OCI-LY3 (cell line): ENCODE data around the gene ROBO1.

Experiments
- H2AFZ ChIP-seq: fragments of 200-600, 300-600 bp; shearing (Covaris generic); 2 replicates; pipeline ENCODE4 v1.6.0; 2014; ENCODE audit warnings: antibody characterized with exemption, low read depth, low read length
- H3K27ac ChIP-seq: fragments of 200-600, 300-600 bp; sonication (generic); 2 replicates; pipeline ENCODE4 v1.5.1; 2014; ENCODE audit warnings: mild to moderate bottlenecking, low read length, moderate library complexity, mixed read lengths
- H3K27me3 ChIP-seq: fragments of 200-600, 300-600 bp; sonication (generic); 2 replicates; pipeline ENCODE4 v1.6.1; 2014; ENCODE audit warnings: low read depth, low read length, mixed read lengths
- H3K36me3 ChIP-seq: fragments of 200-600, 300-600 bp; sonication (generic); replicated peaks from 2 replicates; pipeline ENCODE3; 2014; ENCODE audit warnings: low read depth, low read length, mixed read lengths
- H3K4me1 ChIP-seq: fragments of 300-600, 200-600 bp; sonication (generic); 2 replicates; pipeline ENCODE4 v1.6.1; 2014; ENCODE audit warnings: low read length, mixed read lengths
- H3K4me2 ChIP-seq: fragments of 200-600, 300-600 bp; sonication (generic); 2 replicates; pipeline ENCODE4 v1.6.1; 2014; ENCODE audit warnings: low read length, mixed read lengths
- H3K4me3 ChIP-seq: fragments of 300-600, 200-600 bp; sonication (generic); 2 replicates; pipeline ENCODE4 v1.5.1; 2014; ENCODE audit warnings: antibody characterized with exemption, mild to moderate bottlenecking, low read length, moderate library complexity
- H3K79me2 ChIP-seq: fragments of 300-600, 200-600 bp; shearing (Covaris generic); 2 replicates; pipeline ENCODE4 v1.6.1; 2014; ENCODE audit warnings: mild to moderate bottlenecking, low read length, mixed read lengths
- H3K9ac ChIP-seq: fragments of 300-600, 200-600 bp; shearing (Covaris generic); 2 replicates; pipeline ENCODE4 v1.6.0; 2014; ENCODE audit warnings: mild to moderate bottlenecking, low read length, moderate library complexity
- H3K9me3 ChIP-seq: fragments of 200-600, 300-600 bp; shearing (Covaris generic); 2 replicates; pipeline ENCODE4 v1.6.1; 2014; ENCODE audit warnings: low read length, mixed read lengths; ENCODE audit not compliant: insufficient read depth
- H4K20me1 ChIP-seq: fragments of 200-600, 300-600 bp; sonication (generic); 2 replicates; pipeline ENCODE4 v1.6.1; 2016; ENCODE audit warnings: low read length, mixed read lengths; ENCODE audit not compliant: insufficient read depth
- EZH2phosphoT487 ChIP-seq: fragments of 200-600 bp; shearing (Covaris generic); IDR thresholded peaks from 2 replicates; pipeline ENCODE4 v1.6.1; 2018; ENCODE audit warnings: antibody characterized with exemption, mixed run types, low read depth
- TF ChIP-seq, protein P1 (sequence below): fragments of 200-600, 300-600 bp; sonication (generic); IDR thresholded peaks from 2 replicates; pipeline ENCODE4 v1.5.1; 2014; ENCODE audit warnings: antibody characterized with exemption, low read length, low read depth

Gene ROBO1

GRCh38 chr3:78895528-78895927 lies 872.3 kb downstream of the ROBO1 start:
- Histone ChIP-seq H3K79me2 (no peaks in the 10 kb centered on the region), H3K36me3 (no peaks in the 10 kb centered on the region), H2AFZ (no peak overlapping the region), H3K9me3 (no peaks in the 10 kb centered on the region), H3K9ac (no peak overlapping the region), H3K27me3 (no peaks in the 10 kb centered on the region), H4K20me1 (no peaks in the 10 kb centered on the region), H3K4me2 (no peak overlapping the region), H3K27ac (no peak overlapping the region), H3K4me1 (no peaks in the 10 kb centered on the region), H3K4me3 (no peak overlapping the region)
- TF ChIP-seq, protein P1, sequence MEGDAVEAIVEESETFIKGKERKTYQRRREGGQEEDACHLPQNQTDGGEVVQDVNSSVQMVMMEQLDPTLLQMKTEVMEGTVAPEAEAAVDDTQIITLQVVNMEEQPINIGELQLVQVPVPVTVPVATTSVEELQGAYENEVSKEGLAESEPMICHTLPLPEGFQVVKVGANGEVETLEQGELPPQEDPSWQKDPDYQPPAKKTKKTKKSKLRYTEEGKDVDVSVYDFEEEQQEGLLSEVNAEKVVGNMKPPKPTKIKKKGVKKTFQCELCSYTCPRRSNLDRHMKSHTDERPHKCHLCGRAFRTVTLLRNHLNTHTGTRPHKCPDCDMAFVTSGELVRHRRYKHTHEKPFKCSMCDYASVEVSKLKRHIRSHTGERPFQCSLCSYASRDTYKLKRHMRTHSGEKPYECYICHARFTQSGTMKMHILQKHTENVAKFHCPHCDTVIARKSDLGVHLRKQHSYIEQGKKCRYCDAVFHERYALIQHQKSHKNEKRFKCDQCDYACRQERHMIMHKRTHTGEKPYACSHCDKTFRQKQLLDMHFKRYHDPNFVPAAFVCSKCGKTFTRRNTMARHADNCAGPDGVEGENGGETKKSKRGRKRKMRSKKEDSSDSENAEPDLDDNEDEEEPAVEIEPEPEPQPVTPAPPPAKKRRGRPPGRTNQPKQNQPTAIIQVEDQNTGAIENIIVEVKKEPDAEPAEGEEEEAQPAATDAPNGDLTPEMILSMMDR: no peak
- TF ChIP-seq EZH2phosphoT487: no peak

DNA sequence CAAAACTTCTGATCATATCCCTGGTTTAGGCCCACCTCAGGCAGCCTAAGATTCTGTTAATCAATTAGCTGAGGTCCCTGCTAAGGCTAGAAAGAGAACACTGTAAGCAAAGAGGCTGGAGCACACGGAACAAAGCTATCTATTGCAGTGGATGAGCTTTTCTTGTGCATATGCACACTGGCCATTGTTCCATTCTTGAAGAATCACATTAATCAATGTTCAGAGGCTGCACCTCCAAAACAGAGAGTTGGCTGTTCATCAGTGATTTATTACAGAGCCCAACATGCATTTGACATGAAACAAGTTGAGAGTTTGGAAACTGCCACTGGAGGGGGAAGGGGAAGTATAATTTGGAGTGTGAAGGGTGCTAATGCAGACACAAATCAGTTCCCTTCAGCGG lies 873.0 kb downstream of the ROBO1 start:
- Histone ChIP-seq H3K4me1 (no peaks in the 10 kb centered on the region), H3K9ac (no peak overlapping the region), H3K4me2 (no peak overlapping the region), H3K27ac (no peak overlapping the region), H3K27me3 (no peaks in the 10 kb centered on the region), H3K4me3 (no peak overlapping the region), H4K20me1 (no peaks in the 10 kb centered on the region), H2AFZ (no peak overlapping the region), H3K79me2 (no peaks in the 10 kb centered on the region), H3K36me3 (no peaks in the 10 kb centered on the region), H3K9me3 (no peaks in the 10 kb centered on the region)
- TF ChIP-seq, protein P1: no peak
- no peak for TF ChIP-seq EZH2phosphoT487

DNA sequence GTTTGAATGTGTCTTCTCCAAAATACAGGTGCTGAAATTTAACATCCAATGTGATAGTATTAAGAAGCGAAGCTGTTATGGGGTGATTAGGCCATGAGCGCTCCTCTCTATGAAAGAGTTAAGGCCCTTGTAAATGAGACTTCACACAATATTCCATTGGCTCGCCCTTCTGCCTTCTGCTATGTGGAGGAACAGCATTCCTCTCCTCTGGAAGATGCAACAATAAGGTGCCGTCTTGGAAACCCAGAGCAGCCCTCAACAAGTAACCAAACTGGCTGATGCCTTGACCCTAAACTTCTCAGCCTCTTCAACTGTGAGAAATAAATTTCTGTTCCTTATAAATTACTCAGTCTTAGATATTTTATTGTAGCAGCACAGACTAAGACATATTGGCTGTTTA lies 874.6 kb downstream of the ROBO1 start:
- no peaks in the 10 kb centered on the region for H4K20me1 ChIP-seq
- no peak for TF ChIP-seq EZH2phosphoT487
- TF ChIP-seq, protein P1: no peak
- H3K4me3 ChIP-seq: no peak overlapping the region
- H3K27ac ChIP-seq: no peak overlapping the region
- no peaks in the 10 kb centered on the region for H3K4me1 ChIP-seq
- H3K27me3 ChIP-seq: no peaks in the 10 kb centered on the region
- H3K9me3 ChIP-seq: no peaks in the 10 kb centered on the region
- H2AFZ ChIP-seq: no peak overlapping the region
- H3K4me2 ChIP-seq: no peak overlapping the region
- no peaks in the 10 kb centered on the region for H3K79me2 ChIP-seq
- no peaks in the 10 kb centered on the region for H3K36me3 ChIP-seq
- no peak overlapping the region for H3K9ac ChIP-seq

GRCh38 chr3:78889348-78889747 lies 878.5 kb downstream of the ROBO1 start:
- Histone ChIP-seq H3K4me3 (no peak overlapping the region), H2AFZ (no peak overlapping the region), H4K20me1 (no peaks in the 10 kb centered on the region), H3K9ac (no peak overlapping the region), H3K36me3 (no peaks in the 10 kb centered on the region), H3K4me2 (no peak overlapping the region), H3K79me2 (no peaks in the 10 kb centered on the region), H3K27ac (no peak overlapping the region), H3K4me1 (peaks cover 12% of the 10 kb centered on the region), H3K27me3 (no peaks in the 10 kb centered on the region), H3K9me3 (no peaks in the 10 kb centered on the region)
- TF ChIP-seq, protein P1: no peak
- TF ChIP-seq EZH2phosphoT487: no peak
